Left colon (tissue), 2 donors: Measurements from ENCODE around the gene ALDH6A1. TPM values are rescaled to one million over a fixed set of nuclear protein-coding genes. Genes with fewer than 3 reads are reported as not detected.
"Not testable (repeated sequence)": the region's sequence is repeated elsewhere in the genome, so short reads cannot be mapped to it uniquely, and the experiment has no call there.

Source experiments
- ATAC-seq: fragments of 200-7000 bp; cut with Tn5 transposase; one replicate; pipeline ENCODE4 v1.9.1; 2020; ENCODE audit warnings: mild to moderate bottlenecking, moderate library complexity
- DNase-seq, 2 donors: peaks; one replicate each; pipeline ENCODE4 v3.0.0-alpha.2; 2020
- intact Hi-C, 2 donors: fragments of 100-400 bp; cut with DNase I in 1 of 2; cut with micrococcal nuclease in 1 of 2; formaldehyde crosslinking; loops; one replicate each; pipeline versions ENCODE4 v1.11.2 to v1.14.0; 2022; cut with DNase I, micrococcal nuclease
- long read RNA-seq: library from polyadenylated mRNA; unstranded; transcript quantifications from one replicate; pipeline ENCODE4 v2.0.0, GENCODE V29; 2021
- total RNA-seq, 2 donors: library from RNA; stranded (reverse); fragmentation: NEBNext Ultra II Directional; extraction: Animal tissue kit (Norgen Biotek cat#: 25700); gene quantifications; one replicate each; pipeline ENCODE4 v1.2.1, GENCODE V29; 2021
- donor health status: DM: no; HTN: no; CAD: no.
- donor health status: DM: yes; HTN: yes; CAD: no.

ALDH6A1 gene
- 10 to 100 TPM; 29.4 to 47.1 TPM for total RNA-seq
- long read RNA-seq, full-length matches to known transcripts: 41 of 50 reads
- long read RNA-seq, partial matches to known transcripts: 3 of 50 reads
- long read RNA-seq, other reads (novel, unspliced or antisense): 6 of 50 reads

GRCh38 chr14:74084277-74085046, at the start of gene ALDH6A1, which contains the start of gene LIN52:
ALDH6A1 (minus strand) TSS chr14:74084453; CDS start chr14:74084394, 59 bp downstream.
LIN52 (plus strand) TSS chr14:74084956; CDS start chr14:74084975, 19 bp downstream.
- DNase-seq (peak; percentile 99 to 100), ATAC-seq (peak; percentile 90)
- intact Hi-C loops: no loop called here

- ATAC-seq (no peak), DNase-seq (no peak)
- intact Hi-C loops: no loop called here
These were observed 43.4 kb upstream of the ALDH6A1 start for GRCh38 chr14:74127634-74128033.

GRCh38 chr14:74126315-74127013, 42.2 kb upstream of the ALDH6A1 start:
- intact Hi-C loops: no loop called here
- DNase-seq (no peak), ATAC-seq (no peak)

- ATAC-seq, DNase-seq, intact Hi-C loops: not testable (repeated sequence)
These were observed 41.2 kb upstream of the ALDH6A1 start for GRCh38 chr14:74125487-74125886.

DNA sequence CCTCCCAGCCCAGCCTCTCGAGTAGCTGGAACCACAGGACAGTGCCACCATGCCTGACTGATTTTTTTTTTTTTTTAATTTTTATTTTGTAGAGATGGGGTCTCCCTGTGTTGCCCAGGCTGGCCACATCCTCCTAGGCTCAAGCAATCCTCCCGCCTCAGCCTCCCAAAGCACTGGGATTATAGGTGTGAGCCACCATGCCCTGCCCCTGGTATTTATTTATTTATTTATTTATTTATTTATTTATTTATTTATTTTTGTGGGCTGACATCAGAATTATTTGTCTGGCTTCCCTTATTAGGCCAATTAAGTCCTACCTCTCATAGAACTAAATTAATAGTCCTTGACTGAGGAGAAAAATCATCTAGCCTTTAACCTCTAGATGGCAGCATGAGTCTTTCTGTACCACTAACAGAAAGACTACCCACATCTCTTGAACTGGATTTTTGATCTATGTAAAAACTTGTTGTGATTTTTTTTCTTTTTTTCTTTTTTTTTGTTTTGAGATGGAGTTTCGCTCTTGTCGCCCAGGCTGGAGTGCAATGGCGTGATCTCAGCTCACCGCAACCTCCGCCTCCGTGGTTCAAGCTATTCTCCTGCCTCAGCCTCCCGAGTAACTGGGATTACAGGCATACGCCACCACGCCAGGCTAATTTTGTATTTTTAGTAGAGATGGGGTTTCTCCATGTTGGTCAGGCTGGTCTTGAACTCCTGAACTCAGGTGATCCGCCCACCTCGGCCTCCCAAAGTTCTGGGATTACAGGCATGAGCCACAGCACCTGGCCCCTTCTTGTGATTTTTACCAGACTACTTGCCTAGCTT, 27.4 kb upstream of the ALDH6A1 start:
- intact Hi-C loops: loop anchor here (5.0 to 10.0 kb wide), 2 partner anchors 141 to 143 kb away; no protein-coding TSS in a partner anchor
- DNase-seq: not testable (repeated sequence)
- ATAC-seq: peak; percentile 78

- ATAC-seq: no peak
- DNase-seq: no peak
- intact Hi-C loops: no loop called here
These were observed 25.1 kb upstream of the ALDH6A1 start for GRCh38 chr14:74109369-74109768.

DNA sequence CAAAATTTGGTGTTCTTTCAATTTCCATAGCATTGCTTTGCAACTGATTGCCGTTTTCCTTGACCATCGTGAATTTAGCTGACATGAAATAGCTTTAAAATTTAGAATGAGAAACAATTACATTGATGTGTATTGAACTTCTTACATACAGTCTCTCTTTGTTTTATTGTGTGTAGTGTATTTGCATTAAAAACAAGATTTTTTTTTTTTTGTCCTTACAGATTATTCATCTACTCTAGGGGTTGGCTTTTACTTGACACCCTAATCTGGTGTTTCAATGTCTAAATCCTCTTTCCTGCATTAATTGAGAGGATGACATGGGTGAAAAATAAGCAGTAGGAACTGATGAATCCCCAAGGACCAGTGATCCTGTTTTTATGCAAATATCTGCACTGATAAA, 21.1 kb upstream of the ALDH6A1 start:
- ATAC-seq: no peak
- DNase-seq: no peak
- intact Hi-C loops: no loop called here

DNA sequence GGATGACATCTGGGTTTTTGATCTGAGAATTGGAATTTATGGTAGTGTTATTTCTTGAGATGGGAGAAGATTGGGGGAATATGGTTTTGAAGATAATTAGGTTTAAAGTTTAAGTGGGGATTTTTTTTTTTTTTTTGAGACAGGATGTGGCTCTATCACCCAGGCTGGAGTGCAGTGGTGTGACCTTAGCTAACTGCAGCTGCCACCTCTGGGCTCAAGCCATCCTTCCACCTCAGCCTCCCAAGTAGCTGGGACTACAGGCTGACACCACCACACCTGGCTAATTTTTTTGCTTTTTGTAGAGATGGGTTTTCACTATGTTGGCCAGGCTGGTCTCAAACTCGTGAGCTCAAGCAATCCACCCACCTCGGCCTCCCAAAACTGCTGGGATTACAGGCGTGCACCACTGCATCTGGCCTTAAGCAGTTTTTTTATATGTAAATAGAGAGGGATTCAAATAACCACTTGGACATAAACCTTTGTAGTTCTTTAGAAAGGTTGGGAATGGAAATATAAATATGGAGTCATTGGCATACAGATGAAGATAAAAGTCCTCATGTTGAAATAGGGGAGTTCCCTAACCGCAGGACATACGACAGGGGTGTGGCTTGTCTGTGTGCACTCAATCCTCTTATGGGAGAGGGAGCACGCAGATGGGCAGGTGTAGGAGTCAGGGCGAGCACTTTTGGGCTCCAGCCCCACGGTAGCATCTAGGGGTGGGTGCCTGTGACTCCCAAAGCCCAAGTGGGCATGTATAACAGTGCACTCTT, 5.2 kb upstream of the ALDH6A1 start:
- no peak for DNase-seq
- no peak for ATAC-seq
- intact Hi-C loops: no loop called here

- DNase-seq (no peak), ATAC-seq (no peak)
- intact Hi-C loops: no loop called here
These were observed 1.6 kb upstream of the ALDH6A1 start for GRCh38 chr14:74085828-74086227.

DNA sequence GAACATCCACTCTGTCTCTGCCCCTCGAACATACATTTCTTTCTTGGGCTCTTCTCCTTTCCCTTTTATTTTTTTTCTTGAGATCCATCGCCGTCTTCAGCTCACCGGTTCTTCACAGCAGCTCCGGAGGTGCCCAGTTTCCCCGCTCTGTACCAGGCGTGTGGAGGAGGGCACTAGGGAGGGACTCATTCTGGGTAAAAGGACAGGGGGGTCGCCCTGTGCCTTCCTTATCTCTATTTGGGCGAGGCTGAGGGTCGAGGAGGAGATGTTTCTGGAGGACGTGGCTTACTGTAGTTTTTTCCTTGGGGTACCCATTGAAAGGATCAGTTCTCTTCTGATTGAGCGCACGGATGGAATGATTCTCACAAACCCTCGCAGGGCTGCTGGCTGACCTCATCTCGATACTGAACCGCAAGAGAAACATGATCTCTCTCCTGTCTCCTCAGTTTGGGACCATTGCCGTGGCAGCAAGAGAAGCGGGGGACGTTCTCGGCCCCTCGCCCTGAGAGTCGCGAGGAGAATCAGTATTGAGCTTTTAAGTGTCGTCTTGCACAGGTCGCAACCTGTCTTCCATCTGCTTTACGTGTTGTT, 889 bp upstream of the ALDH6A1 start:
- intact Hi-C loops: no loop called here
- ATAC-seq: peak; percentile 15
- peak in 1 of 2 donors; percentile 11 for DNase-seq

- ATAC-seq (peak; percentile 30), DNase-seq (peak in 1 of 2 donors; percentile 29)
- intact Hi-C loops: no loop called here
These were observed 423 bp downstream of the ALDH6A1 start for GRCh38 chr14:74083784-74084276.

GRCh38 chr14:74083161-74083560, 1.1 kb downstream of the ALDH6A1 start:
- ATAC-seq (no peak), DNase-seq (no peak)
- intact Hi-C loops: no loop called here

DNA sequence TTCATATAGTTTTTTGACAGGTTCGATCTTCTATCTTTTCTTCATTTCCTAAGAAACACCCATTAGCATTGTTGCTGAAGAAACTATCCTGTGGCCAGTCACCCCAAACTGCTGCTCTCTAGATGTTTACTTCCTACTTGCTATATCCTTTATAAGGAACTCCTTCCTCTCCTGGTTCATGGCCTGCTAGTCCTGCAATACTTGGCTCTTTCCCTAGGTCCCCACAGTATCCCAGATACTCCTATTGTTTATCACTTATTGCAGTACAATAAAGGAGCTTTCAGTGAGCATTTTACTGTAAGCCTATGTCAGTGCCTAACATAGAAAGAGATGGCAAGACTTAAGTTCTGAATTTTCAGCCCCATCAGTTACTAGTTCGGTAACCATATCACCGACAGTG, 2.8 kb downstream of the ALDH6A1 start:
- no peak for ATAC-seq
- DNase-seq: no peak
- intact Hi-C loops: no loop called here

DNA sequence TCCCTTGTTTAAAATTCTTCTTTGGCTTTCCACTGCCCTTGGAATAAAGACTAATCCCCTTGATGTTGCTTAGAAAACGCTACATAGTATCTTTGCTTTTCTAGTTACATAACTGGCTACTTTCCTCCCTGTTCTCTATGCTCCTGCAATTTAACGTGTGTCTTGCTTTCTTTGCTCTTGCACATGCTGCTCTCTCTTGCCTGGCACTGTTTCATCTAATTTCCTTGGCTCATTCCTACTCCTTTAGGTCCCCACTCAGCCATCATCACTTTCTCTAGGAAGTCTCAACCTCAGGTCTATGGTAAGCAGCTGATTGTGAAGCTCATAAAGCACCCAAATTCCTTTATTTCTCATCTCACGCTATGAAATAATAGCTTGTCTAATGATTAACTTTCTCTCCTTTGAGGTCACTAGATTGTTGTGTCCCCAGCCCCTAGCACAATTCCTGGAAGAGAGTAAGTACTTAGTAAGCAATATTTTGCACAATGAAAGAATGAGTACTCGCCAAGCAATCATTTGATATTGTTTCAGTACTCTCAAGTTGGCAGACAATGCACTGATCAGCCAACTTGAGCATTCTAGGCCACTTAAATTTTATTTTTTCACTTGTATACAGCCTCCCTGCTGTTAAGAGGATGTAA, 3.3 kb downstream of the ALDH6A1 start:
- ATAC-seq (no peak), DNase-seq (no peak)
- intact Hi-C loops: no loop called here

DNA sequence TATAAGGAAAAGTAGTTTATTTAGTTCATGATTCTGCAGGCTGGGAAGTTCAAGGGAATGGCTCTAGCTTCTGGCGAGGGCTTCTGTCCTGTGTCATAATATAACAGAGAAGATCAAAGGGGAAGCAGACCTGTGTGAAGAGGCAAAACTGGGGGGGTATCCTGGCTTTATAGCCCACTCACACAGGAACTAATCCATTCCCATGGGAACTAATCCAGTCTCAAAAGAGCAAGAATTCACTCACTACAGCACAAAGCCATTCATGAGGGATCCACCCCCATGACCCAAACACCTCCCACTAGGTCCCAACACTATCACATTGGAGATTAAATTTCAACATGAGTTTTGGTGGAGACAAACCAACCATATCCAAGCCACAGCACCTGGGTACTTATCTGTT, 6.9 kb downstream of the ALDH6A1 start:
- intact Hi-C loops: no loop called here
- no peak for DNase-seq
- ATAC-seq: no peak

GRCh38 chr14:74065746-74066575, 18.3 kb downstream of the ALDH6A1 start:
- intact Hi-C loops: no loop called here
- ATAC-seq: no peak
- DNase-seq: no peak

- intact Hi-C loops: no loop called here
- no peak for ATAC-seq
- DNase-seq: no peak
These were observed 19.4 kb downstream of the ALDH6A1 start for GRCh38 chr14:74064883-74065282.
